Measurements from ENCODE around the gene ZNF726. TPM values are rescaled to one million over a fixed set of nuclear protein-coding genes. Genes with fewer than 3 reads are reported as not detected.
"Not testable (repeated sequence)": the region's sequence is repeated elsewhere in the genome, so short reads cannot be mapped to it uniquely, and the experiment has no call there.

Gene ZNF726
- polyA plus RNA-seq, 6 donors from 2014 or later = 2.3 to 4.0 (median 2.4) TPM

DNA sequence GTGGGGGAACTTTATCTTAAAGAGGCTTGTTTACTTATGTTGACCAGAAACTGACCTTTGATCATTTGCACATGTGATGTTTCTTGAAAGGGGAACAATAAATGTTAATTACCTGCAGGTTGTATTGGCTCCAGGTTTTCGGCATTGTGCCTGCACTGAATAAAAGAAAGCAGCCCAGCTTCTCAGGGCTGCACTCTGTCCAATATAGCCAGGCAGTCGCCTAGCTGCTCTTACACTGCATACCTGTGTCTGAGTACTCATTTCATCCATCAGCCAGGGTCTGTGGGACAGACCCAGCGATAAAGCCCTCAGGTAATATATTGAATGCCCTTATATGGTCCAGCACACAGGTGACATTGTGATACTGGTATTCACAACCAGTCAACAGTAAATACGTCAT, 8.9 kb upstream of the ZNF726 start:
- Mint-ChIP-seq H3K4me1 (no peaks in the 10 kb centered on the region), H3K27ac (no peak overlapping the region), H3K27me3 (peaks cover 0 to 16% (median 0%) of the 10 kb centered on the region in 3 donors), H3K9me3 (peaks cover 18 to 56% (median 29%) of the 10 kb centered on the region in 7 donors), H3K36me3 (peaks cover 17 to 27% of the 10 kb centered on the region in 2 donors), H3K4me3 (no peak overlapping the region)
- no peak for DNase-seq
- no peak for ATAC-seq (ENCODE audit: low read depth in 2 of 2)

DNA sequence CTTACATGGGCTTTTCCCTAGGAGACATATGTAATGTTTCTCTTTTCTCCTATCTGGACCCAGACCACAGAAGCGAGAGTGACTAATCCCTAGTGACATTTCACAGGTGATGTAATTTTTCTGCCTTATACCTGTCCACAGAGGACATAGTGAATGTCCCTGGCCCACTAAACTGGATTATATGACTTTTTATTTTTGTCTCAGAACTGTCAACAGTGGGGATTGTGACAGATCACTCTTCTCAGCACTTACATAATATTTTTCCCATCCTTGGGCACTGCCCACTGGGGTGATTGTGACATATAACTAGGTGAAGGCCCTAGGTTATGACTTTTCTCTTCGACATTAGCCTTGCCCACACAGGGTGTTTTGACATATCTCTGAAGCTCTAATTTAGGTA, 7.9 kb upstream of the ZNF726 start:
- peaks cover 0 to 16% (median 0%) of the 10 kb centered on the region in 3 donors for H3K27me3 Mint-ChIP-seq
- ATAC-seq (ENCODE audit: low read depth in 2 of 2) = no peak
- no peak for DNase-seq
- H3K27ac Mint-ChIP-seq = no peak overlapping the region
- H3K4me1 Mint-ChIP-seq = no peaks in the 10 kb centered on the region
- peaks cover 18 to 50% (median 29%) of the 10 kb centered on the region in 7 donors for H3K9me3 Mint-ChIP-seq
- peaks cover 17 to 27% of the 10 kb centered on the region in 2 donors for H3K36me3 Mint-ChIP-seq
- H3K4me3 Mint-ChIP-seq = no peak overlapping the region

DNA sequence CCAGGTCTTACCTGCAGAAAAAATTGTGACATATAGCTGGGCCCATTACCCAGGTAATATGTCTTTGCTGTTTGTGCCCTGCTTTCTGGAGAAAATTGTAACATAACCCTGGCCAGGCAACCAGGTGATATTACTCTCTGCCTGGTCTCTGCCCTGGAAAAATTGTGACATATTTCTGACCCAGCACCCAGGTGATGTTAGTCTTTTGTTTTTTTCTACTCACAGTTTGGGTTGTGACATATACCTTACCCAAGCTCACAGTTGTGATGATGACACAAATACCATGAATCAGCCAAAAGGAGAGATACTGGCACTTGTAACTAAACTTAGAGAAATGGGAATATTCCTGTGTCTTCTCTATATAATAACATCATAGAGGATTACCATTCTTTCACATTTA, 6.5 kb upstream of the ZNF726 start:
- H3K27ac Mint-ChIP-seq = no peak overlapping the region
- DNase-seq (no peak), ATAC-seq (ENCODE audit: low read depth in 2 of 2) (no peak)
- peaks cover 17 to 48% (median 27%) of the 10 kb centered on the region in 7 donors for H3K9me3 Mint-ChIP-seq
- peaks cover 0 to 15% (median 0%) of the 10 kb centered on the region in 3 donors for H3K27me3 Mint-ChIP-seq
- H3K4me1 Mint-ChIP-seq = no peaks in the 10 kb centered on the region
- H3K36me3 Mint-ChIP-seq = peaks cover 17 to 27% of the 10 kb centered on the region in 2 donors
- no peak overlapping the region for H3K4me3 Mint-ChIP-seq

DNA sequence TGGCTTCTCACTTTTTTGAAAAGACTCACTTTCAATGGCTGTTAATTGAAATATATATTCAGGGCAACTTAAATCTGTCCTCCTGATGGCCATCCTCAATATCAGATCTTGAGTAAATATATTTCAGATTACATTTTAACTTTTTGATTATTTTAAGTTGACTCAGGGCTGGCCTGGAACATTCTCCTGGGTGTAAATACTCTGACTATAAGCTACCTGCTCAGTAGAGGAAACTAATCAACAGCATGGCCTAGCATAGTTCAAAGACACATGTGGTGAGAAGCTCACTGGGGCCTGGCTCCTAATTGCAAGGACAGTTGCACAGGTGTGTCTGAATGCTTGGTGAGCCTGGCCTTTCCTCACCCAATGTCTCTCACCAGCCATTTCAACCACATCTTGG, 5.5 kb upstream of the ZNF726 start:
- no peak overlapping the region for H3K27ac Mint-ChIP-seq
- H3K27me3 Mint-ChIP-seq = peaks cover 0 to 10% (median 0%) of the 10 kb centered on the region in 3 donors
- H3K9me3 Mint-ChIP-seq = peaks cover 12 to 37% (median 23%) of the 10 kb centered on the region in 7 donors
- no peak for ATAC-seq (ENCODE audit: low read depth in 2 of 2)
- H3K4me1 Mint-ChIP-seq = peaks cover 0 to 4% (median 0%) of the 10 kb centered on the region in 3 donors
- peaks cover 14 to 27% of the 10 kb centered on the region in 2 donors for H3K36me3 Mint-ChIP-seq
- DNase-seq = no peak
- H3K4me3 Mint-ChIP-seq = no peak overlapping the region

DNA sequence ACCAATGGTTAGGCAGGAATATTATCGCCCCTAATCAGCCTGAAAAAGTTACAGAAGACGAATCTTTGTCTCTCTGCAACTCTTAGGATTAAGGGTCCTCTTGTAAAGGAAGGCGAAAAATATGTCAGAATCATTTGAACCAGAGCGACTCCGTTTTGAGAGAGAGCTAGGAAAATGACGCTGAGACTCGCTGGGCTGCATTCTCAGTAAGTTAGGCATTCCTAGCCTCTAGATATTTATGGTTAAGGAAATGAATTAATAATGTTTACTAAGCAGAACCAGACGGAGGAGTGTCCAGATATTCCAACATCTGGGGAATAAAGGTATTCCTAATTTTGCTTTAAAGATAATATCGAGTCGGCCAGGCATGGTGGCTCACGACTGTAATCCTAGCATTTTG, 755 bp upstream of the ZNF726 start:
- Mint-ChIP-seq H3K27ac (peak overlapping the region in 2 of 6 donors; percentile 75 to 95), H3K36me3 (peaks cover 0 to 6% of the 10 kb centered on the region in 2 donors), H3K4me3 (peak overlapping the region; percentile 89 to 98 (median 96)), H3K27me3 (no peaks in the 10 kb centered on the region), H3K9me3 (peaks cover 0 to 2% (median 0%) of the 10 kb centered on the region in 7 donors), H3K4me1 (peaks cover 4 to 26% (median 11%) of the 10 kb centered on the region in 3 donors)
- no peak for DNase-seq
- ATAC-seq (ENCODE audit: low read depth in 2 of 2) = no peak

DNA sequence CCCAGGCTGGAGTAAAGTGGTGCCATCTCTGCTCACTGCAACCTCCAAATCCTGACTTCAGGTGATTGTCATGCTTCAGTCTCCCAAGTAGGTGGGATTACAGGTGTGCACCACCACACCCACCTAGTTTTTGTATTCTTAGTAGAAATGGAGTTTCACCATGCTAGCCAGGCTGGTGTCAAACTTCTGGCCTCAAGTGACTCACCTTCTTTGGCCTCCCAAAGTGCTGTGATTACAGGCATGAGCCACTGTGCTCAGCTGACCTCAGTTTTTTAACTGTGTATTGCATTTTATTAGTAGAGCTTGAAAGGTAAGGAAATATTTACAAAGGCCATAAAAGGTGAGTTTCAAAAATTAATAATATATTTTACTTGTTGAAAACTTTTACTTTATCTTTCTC, 2.3 kb downstream of the ZNF726 start:
- H3K36me3 Mint-ChIP-seq = peaks cover 0 to 12% of the 10 kb centered on the region in 2 donors

DNA sequence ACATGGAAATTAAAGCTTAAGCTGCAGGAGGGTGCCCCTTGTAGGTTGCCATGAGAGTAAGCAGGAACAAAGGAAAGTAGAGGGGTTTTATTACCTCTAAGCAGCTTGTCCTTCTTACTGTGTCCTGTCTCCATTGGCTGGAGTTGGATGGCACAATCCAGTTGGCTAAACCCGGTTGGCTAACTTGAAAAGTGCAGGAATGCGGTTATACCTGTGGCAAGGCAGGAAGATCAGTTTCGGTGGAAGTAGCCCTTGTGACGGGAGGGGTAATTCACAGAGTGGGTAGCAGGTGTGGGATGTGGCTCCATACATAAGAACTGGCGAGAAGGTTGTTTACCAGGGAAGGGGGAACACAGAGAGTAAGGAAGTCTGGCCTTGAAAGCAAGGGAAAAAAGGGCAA, 3.2 kb downstream of the ZNF726 start:
- Mint-ChIP-seq H3K27me3 (no peaks in the 10 kb centered on the region), H3K27ac (peak overlapping the region in 3 of 6 donors; percentile 24 to 56 (median 40)), H3K4me1 (peaks cover 4 to 26% (median 11%) of the 10 kb centered on the region in 3 donors), H3K36me3 (peaks cover 0 to 12% of the 10 kb centered on the region in 2 donors), H3K9me3 (peaks cover 0 to 1% (median 0%) of the 10 kb centered on the region in 7 donors), H3K4me3 (peak overlapping the region in 1 of 8 donors; percentile 76)
- DNase-seq (no peak), ATAC-seq (ENCODE audit: low read depth in 2 of 2) (no peak)

More for the DNA sequence above, 2.3 kb downstream of the ZNF726 start:
- Mint-ChIP-seq H3K4me1 (peaks cover 4 to 26% (median 11%) of the 10 kb centered on the region in 3 donors), H3K27ac (no peak overlapping the region), H3K9me3 (peaks cover 0 to 1% (median 0%) of the 10 kb centered on the region in 7 donors), H3K4me3 (peak overlapping the region in 1 of 8 donors; percentile 7), H3K27me3 (no peaks in the 10 kb centered on the region)
- no peak for DNase-seq
- ATAC-seq (ENCODE audit: low read depth in 2 of 2) = no peak

DNA sequence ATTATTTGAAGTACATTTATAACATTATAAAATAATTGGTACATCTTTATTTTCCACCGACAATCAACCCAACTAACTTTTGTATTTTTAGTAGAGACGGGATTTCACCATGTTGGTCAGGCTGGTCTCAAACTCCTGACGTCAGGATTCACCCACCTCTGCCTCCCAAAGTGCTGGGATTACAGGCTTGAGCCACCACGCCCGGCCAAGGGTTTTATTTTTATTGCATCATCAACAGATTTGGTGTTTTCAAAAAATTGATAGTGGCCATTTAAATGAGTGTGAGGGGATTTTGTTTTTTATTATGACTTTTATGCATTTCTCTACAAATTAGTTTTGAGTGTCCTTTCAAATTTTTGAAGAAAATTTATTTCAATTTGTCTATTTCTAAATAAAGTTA, 10.6 kb downstream of the ZNF726 start:
- ATAC-seq (ENCODE audit: low read depth in 2 of 2) = no peak
- Mint-ChIP-seq H3K9me3 (peaks cover 0 to 18% (median 8%) of the 10 kb centered on the region in 7 donors), H3K27me3 (no peaks in the 10 kb centered on the region)

DNA sequence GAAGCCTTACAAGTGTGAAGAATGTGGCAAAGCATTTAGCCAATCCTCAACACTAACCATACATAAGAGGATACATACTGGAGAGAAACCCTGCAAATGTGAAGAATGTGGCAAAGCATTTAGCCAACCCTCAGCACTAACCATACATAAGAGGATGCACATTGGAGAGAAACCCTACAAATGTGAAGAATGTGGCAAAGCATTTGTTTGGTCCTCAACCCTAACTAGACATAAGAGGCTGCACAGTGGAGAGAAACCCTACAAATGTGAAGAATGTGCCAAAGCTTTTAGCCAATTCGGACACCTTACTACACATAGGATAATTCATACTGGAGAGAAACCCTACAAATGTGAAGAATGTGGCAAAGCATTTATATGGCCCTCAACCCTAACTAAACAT, 18.2 kb downstream of the ZNF726 start:
- H3K9me3 Mint-ChIP-seq = peaks cover 8 to 78% (median 56%) of the 10 kb centered on the region in 7 donors
- no peaks in the 10 kb centered on the region for H3K27me3 Mint-ChIP-seq
- ATAC-seq (ENCODE audit: low read depth in 2 of 2) = no peak
- DNase-seq = no peak
- H3K4me3 Mint-ChIP-seq = no peak overlapping the region
- H3K27ac Mint-ChIP-seq = no peak overlapping the region
- H3K4me1 Mint-ChIP-seq = no peaks in the 10 kb centered on the region
- peaks cover 19 to 22% of the 10 kb centered on the region in 2 donors for H3K36me3 Mint-ChIP-seq

More for the DNA sequence above, 10.6 kb downstream of the ZNF726 start:
- H3K27ac Mint-ChIP-seq = no peak overlapping the region
- no peak overlapping the region for H3K4me3 Mint-ChIP-seq
- H3K4me1 Mint-ChIP-seq = no peaks in the 10 kb centered on the region
- peaks cover 9 to 26% of the 10 kb centered on the region in 2 donors for H3K36me3 Mint-ChIP-seq
- DNase-seq = no peak

DNA sequence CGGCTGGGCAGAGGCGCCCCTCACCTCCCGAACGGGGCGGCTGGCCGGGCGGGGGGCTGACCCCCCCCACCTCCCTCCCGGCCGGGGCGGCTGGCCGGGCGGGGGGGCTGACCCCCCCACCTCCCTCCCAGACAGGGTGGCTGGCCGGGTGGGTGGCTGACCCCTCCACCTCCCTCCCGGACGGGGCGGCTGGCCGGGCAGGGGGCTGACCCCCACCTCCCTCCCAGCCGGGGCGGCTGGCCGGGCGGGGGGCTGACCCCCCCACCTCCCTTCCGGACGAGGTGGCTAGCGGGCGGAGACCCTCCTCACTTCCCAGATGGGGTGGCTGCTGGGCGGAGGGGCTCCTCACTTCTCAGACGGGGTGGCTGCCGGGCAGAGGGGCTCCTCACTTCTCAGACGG, 22.3 kb downstream of the ZNF726 start:
- H3K36me3 Mint-ChIP-seq = peaks cover 14 to 34% of the 10 kb centered on the region in 2 donors
- not testable (repeated sequence) for H3K27ac Mint-ChIP-seq; H3K4me3 Mint-ChIP-seq; DNase-seq; H3K4me1 Mint-ChIP-seq; H3K27me3 Mint-ChIP-seq; ATAC-seq (ENCODE audit: low read depth in 2 of 2)
- peaks cover 8 to 81% (median 60%) of the 10 kb centered on the region in 7 donors for H3K9me3 Mint-ChIP-seq

DNA sequence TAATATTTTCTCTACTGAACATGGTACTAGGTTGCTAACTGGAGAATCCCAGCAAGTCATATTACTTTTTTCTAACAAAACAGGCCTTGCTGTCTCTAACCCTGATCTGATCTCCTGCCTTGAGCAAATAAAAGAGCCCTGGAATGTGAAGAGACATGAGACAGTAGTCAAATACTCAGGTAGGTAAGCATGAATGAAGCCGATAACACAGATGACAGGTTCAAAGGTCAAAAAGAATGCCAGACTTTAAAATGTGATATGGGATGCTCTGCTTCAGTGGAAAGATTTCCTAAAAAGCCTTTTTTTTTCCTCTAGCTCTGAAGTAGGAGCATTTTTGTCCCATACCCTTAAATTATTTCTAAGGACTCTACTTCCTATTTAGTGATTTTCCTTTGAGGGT, 28.7 kb downstream of the ZNF726 start:
- Mint-ChIP-seq H3K27me3 (no peaks in the 10 kb centered on the region), H3K4me1 (peaks cover 8 to 9% (median 8%) of the 10 kb centered on the region in 3 donors), H3K4me3 (no peak overlapping the region), H3K9me3 (peaks cover 0 to 75% (median 42%) of the 10 kb centered on the region in 7 donors), H3K27ac (no peak overlapping the region), H3K36me3 (peaks cover 26 to 54% of the 10 kb centered on the region in 2 donors)
- no peak for DNase-seq
- ATAC-seq (ENCODE audit: low read depth in 2 of 2) = no peak

DNA sequence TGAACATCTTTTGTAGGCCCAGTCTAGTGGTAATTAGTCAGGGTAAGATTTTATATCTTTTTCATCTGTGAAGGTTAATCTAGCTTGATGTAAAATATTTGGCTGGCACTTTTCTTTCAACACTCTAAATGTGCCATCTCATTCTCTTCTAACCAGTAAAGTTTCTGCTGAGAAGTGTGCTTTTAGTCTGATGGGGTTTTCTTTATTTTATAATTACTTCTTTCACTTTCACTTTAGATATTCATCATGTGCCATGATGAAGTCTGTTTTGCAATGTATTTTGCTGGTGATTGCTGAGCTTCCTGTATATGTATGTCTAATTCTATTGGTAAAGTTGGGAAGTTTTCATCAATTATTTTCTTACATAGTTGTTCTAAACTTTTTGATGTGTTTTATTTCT, 31.9 kb downstream of the ZNF726 start:
- Mint-ChIP-seq H3K36me3 (peaks cover 26 to 38% of the 10 kb centered on the region in 2 donors), H3K27ac (peak overlapping the region in 1 of 6 donors; percentile 7), H3K4me3 (peak overlapping the region in 1 of 8 donors; percentile 51), H3K27me3 (no peaks in the 10 kb centered on the region), H3K4me1 (peaks cover 8 to 9% (median 8%) of the 10 kb centered on the region in 3 donors), H3K9me3 (peaks cover 0 to 45% (median 28%) of the 10 kb centered on the region in 7 donors)
- no peak for DNase-seq
- no peak for ATAC-seq (ENCODE audit: low read depth in 2 of 2)

DNA sequence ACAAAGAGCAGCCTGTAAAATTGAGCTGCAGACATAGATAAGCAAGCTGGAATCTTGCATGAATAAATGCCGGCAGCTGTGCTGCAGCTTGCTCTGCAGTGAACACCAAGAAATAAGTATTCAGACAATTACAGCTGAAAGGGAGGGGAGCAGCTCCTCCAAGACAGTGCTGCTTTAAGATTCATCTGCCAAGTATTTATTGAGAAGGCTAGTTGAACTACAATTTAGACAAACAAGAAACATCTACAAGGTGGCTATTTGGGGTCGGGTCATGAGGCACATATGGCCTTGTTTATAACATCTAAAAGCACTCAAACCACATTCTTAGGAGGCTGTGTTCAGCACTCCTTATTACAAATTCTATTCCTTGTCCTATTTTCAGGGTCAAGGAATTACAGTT, 34.9 kb downstream of the ZNF726 start:
- ATAC-seq (ENCODE audit: low read depth in 2 of 2) (no peak), DNase-seq (no peak)
- H3K27ac Mint-ChIP-seq = no peak overlapping the region

DNA sequence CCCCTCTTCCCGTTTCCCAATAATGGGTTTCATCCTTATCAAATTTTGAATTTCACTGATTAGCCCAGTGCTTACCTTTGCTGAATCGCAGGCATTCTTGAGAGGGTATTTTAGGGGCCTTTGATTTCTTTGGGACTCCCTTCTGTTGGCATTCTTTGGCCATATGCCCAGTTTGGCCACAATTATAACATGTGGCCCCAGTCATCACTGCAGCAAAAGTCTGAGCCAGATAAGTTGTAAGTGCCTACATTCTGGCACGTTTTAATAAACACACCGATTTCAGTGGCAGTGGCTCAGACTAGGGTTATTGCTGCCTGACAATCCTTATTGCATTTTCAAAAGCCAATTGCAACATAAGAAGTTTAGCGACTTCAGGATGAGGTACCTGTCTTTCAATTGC, 41.4 kb downstream of the ZNF726 start:
- DNase-seq (no peak), ATAC-seq (ENCODE audit: low read depth in 2 of 2) (no peak)
- Mint-ChIP-seq H3K36me3 (no peaks in the 10 kb centered on the region), H3K4me3 (no peak overlapping the region), H3K4me1 (no peaks in the 10 kb centered on the region), H3K9me3 (peaks cover 0 to 7% (median 0%) of the 10 kb centered on the region in 7 donors), H3K27ac (no peak overlapping the region), H3K27me3 (no peaks in the 10 kb centered on the region)

More for the DNA sequence above, 34.9 kb downstream of the ZNF726 start:
- peaks cover 8 to 9% (median 8%) of the 10 kb centered on the region in 3 donors for H3K4me1 Mint-ChIP-seq
- peaks cover 10 to 23% of the 10 kb centered on the region in 2 donors for H3K36me3 Mint-ChIP-seq
- H3K9me3 Mint-ChIP-seq = peaks cover 0 to 28% (median 17%) of the 10 kb centered on the region in 7 donors
- no peaks in the 10 kb centered on the region for H3K27me3 Mint-ChIP-seq
- no peak overlapping the region for H3K4me3 Mint-ChIP-seq
